MV-4-11 (cell line): ENCODE measurements around the gene RFPL4A.
"Not testable (repeated sequence)": the region's sequence is repeated elsewhere in the genome, so short reads cannot be mapped to it uniquely, and the experiment has no call there.

Experiments
- DNase-seq: peaks from one replicate; lab custom pipeline; 2025; lab: John Stamatoyannopoulos, UW

The RFPL4A gene

GRCh38 chr19:55758797-55759196 lies at the start of gene RFPL4A:
RFPL4A (plus strand) TSS chr19:55759097; CDS start chr19:55761801, 2,704 bp downstream.
- DNase-seq, result not testable (repeated sequence)

DNA sequence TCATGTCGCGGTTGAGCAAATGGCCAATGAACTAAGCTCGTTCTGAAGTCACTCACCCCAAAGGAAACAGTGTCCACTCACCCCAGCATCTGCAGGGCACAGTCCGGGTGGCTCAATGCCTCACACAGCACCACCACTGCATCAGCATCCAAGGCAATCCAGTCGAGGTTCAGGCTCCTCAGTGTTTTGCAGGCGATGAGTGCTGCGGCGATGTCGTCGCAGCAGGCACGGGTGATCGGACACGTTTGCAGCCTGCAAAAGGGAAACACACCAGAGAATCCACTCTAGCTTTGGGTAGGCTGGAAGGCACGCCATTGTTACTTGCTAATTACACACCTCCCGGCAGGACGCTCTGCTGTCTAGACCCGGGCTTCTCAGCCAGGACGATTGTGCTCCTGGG lies 47.2 kb upstream of the RFPL4A start:
- DNase-seq, result no peak

DNA sequence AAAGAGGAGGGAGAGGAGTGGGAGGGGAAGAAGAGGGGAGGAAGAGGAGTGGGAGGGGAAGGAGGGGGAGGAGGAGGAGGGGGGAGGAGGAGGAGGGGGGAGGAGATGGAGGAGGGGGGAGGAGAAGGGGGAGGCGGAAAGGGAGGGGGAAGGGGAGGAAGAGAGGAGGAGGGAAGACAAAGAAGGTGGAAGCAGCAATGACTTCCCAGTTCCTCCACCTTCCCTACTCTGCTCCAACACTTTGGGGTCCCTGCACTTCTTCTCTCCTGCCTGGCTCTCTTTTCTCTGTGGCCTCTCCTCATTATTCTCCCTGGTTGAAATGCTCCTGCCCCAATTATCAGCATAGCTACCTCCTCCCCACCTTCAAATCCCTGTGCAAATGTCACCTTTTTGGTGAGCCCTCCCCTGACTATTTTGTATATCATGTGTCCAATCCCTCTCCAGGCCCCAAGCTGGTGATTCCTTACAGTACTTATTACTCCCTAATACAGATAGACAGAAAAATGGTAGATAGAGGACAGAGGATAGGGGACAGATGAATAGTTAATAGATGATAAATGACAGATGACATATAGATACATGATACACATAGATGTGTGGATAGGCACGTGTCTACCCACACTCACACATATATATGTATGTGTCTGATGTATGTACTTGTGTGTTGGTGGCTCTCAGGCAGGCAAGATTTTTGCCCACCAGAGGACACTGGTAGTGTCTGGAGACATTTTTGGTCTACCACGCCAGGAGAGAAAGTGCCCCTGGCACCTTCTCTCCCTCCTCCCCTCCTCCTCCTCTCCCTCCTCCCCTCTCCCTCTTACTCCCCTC lies 45.9 kb upstream of the RFPL4A start:
- no peak for DNase-seq

- DNase-seq, result no peak
These were observed 42.4 kb upstream of the RFPL4A start for GRCh38 chr19:55716531-55716930.

DNA sequence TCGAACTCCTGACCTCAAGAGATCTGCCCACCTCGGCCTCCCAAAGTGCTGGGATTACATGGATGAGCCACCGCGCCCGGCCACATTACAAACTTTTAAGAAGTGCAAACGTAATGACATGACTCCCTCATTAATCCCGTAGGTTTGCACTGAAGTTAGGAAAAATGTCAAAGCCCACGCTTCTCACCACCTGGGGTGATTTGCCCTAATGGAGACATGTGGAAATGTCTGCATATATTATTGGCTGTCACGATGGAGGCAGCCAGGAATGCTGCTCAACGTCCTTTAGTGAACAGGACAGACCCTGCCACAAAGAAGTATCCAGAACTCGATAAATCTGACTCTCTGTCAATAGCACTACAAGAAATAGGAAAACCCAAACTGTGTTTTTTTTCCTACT lies 41.6 kb upstream of the RFPL4A start:
- DNase-seq, result no peak

- not testable (repeated sequence) for DNase-seq
These were observed 40.8 kb upstream of the RFPL4A start for GRCh38 chr19:55717879-55718711.

DNA sequence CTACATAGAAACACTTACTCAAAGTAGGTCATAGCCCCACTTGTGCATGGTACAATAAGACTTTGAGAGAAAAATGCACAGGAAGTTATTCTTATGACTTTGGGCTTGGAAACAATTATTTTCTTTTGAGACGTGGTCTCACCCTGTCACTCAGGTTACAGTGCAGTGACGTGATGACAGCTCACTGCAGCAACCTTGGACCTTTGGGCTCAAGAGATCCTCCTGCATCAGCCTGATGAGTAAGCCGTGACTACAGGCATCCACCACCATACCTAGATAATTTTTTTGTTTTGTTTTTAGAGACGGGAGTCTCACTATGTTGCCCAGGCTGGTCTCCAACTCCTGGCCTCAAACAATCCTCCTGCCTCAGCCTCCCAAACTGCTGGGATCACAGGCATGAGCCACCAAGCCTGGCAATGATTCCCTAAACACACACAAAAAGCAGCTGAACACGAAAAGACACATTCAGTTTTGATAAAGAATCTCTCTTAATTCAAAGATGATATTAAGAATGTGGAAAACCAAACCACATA lies 38.6 kb upstream of the RFPL4A start:
- no peak for DNase-seq

GRCh38 chr19:55720801-55721200 lies 38.1 kb upstream of the RFPL4A start:
- DNase-seq, result no peak

DNA sequence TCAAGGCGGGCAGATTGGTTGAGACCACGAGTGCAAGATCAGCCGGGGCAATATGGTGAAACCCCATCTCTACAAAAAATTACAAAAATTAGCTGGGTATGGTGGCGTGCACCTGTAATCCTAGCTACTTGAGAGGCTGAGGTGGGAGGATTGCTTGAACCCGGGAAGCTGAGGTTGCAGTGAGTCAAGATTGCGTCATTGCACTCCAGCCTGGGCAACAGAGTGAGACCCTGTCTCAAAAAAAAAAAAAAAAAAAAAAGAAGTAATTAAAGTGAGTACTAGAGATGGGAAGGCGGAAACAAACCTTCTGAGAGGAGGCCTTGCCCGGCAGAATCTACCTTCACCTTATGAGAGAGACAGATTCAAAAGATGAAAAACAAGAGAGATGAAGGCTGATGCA lies 35.4 kb upstream of the RFPL4A start:
- DNase-seq, result no peak

GRCh38 chr19:55730378-55730777 lies 28.5 kb upstream of the RFPL4A start:
- DNase-seq, result not testable (repeated sequence)

- DNase-seq, result no peak
These were observed 20.6 kb upstream of the RFPL4A start, which contains the start of gene NLRP9 for GRCh38 chr19:55738302-55738701. NLRP9 (minus strand) TSS chr19:55738402; CDS start chr19:55738374, 28 bp downstream.

GRCh38 chr19:55750715-55751114 lies 8.2 kb upstream of the RFPL4A start:
- DNase-seq, result no peak

DNA sequence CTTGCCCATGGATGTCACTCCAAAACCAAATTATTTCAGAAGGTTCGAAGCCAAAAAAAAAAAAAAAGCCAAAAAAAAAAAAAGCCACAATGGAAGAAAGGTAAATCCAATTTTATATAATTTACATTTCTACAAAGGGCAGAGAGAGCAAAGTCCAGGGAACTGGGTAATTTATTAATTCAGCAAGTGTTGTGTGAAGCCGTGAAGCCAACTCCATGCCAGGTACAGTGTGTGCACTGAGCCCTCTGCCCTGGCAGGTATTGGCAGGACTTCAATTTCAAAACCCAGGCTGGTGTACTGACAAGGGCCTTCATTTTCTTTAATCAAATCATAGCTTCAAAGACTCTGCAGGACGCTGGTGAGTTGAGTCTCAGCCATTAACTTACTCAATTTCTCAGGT lies 5.5 kb upstream of the RFPL4A start:
- DNase-seq, result no peak

DNA sequence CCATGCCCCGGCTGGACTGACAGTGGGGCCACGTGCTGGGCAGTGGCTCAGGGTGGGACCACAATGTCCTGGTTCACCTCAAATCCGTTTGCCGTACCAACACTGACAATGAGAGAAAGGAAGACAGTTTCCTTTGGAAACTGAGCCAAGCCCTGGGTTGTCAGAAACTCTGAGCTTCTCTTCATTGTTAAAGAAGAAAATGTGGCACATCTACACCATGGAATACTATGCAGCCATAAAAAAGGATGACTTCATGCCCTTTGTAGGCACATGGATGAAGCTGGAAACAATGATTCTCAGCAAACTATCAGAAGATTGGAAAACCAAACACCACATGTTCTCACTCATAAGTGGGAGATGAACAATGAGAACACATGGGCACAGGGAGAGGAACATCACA lies 2.1 kb upstream of the RFPL4A start:
- DNase-seq, result not testable (repeated sequence)

DNA sequence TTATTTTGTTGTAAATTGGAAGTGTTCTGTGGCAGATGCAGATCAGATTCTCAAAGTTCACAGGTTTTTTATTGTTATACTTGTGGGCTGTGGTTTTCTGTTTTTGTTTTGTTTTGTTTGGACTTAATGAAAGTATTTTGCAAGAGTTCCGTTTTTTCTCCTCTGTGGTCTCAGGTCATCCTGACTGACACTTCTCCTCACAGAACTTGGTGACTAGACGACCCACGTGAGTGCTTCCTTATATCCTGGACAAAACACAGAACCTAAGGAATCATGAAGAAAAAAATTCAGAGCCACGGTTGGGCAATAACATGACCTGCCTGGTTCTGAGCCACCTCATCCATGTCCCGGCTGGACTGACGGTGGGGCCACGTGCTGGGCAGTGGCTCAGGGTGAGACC lies 7.6 kb downstream of the RFPL4A start:
- peak; percentile 61 for DNase-seq

DNA sequence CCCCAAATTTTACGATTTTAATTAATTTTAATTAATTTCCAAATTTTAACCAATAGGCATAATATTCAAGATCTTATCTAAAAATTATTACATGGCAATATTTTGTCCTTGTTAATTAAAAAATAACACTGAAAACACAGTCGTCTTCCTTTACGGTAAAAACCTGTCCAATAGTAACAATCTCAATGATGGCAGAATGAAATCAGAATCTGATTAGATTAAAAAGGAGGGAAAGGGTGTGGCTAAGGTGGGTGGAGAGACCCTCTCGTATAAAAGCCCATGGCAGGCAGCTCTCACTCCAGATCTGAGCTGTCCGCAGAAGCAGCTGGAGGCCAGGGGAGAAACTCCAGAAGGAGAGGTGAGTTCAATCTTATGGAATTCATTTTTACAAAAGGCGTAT lies 9.9 kb downstream of the RFPL4A start, which contains the start of gene RFPL4AL1:
RFPL4AL1 (plus strand) TSS at position 301 of the 400 bp plus-strand sequence. CDS start 2,687 bp downstream, outside the sequence.
- not testable (repeated sequence) for DNase-seq

DNA sequence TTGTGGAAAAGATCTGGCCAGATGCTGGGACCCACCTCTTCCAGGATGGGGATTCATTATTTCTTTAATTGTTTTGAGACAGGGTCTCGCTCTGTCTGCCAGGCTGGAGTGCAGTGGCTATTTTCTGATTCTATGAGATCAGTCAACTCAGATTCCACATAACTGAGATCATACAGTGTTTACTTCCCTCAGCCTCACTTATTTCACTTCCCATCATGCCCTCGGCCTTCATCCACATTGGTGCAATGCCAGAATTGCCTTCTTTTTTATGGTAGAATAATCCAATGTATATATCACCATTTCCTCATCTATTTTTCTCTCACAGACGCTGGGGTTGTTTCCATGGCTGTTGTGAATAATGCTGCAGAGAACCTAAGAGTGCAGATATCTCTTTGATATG lies 10.7 kb downstream of the RFPL4A start:
- not testable (repeated sequence) for DNase-seq

GRCh38 chr19:55777528-55777927 lies 18.6 kb downstream of the RFPL4A start:
- DNase-seq, result no peak

GRCh38 chr19:55778331-55778730 lies 19.4 kb downstream of the RFPL4A start:
- DNase-seq, result no peak

GRCh38 chr19:55781112-55781511 lies 22.2 kb downstream of the RFPL4A start:
- DNase-seq, result no peak

DNA sequence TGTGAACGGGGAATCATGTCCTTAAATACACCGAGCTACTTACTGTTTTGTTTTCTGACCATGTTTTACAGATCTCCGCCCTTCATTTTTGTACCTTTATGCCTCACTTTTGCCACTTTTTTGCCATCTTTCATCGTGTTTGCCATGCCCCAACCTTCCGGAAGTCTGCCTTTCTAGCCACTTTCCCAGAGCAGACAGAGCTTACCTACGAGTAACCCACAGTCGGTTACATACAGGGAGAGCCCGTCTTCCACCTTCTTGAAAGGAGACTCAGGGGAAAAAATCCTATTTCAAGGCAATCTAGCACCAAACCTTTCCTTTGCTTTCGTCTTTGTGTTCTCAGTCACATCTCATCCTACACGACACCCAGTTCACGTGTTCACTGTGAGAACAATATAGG lies 36.1 kb downstream of the RFPL4A start:
- no peak for DNase-seq

DNA sequence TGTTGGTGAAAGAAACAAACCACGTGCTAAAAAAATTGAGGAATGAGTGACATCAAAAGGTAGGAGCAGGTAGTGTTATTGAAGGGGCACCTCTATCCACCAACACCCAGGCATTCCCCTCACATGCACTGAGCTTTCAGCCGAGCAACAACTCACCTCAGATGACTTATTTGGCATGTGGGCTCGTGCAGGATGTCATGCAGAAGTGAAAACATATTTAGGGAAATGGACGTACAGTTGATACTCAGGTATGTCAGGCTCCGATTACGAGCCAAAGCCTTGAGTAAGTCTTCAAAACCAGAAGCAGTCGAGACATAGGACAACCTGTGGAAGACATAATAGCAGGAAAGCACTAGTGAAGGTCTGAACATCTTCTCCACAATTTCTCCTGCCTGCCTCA lies 42.5 kb downstream of the RFPL4A start:
- no peak for DNase-seq

DNA sequence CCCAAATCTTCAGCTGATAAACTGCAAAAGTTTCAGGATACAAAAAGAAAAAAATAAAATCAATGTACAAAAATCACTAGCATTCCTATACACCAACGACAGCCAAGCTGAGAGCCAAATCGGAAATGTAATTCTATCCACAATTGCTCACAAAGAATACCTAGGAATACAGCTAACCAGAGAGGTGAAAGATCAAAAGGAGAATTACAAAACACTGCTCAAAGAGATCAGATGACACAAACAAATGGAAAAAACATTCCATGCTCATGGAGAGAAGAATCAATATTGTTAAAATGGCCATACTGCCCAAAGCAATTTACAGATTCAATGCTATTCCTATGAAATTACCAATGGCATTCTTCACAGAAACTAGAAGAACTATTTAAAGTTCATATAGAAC lies 43.4 kb downstream of the RFPL4A start:
- no peak for DNase-seq
